ENCODE results near the gene PARP4. TPM values are rescaled to one million over a fixed set of nuclear protein-coding genes. Genes with fewer than 3 reads are reported as not detected.

Gene PARP4
- total and polyA plus RNA-seq, 2 of the 13 experiments (the other 11 are each of a cell fraction or from before 2014, with no cell fraction given), result 40.5 to 42.6 TPM

- no peak for TF ChIP-seq HNRNPUL1 (IDR thresholded peaks at IDR 0.05; ENCODE audit: low read depth, low read length)
- no peak for TF ChIP-seq ZFP37 (CRISPR knock-in tag; IDR thresholded peaks at IDR 0.05; ENCODE audit: borderline replicate concordance)
- TF ChIP-seq E2F5 (CRISPR knock-in tag; conservative IDR thresholded peaks at IDR 0.05), result no peak
- no peak for TF ChIP-seq MED13 (CRISPR knock-in tag; IDR thresholded peaks at IDR 0.05)
- TF ChIP-seq HOXA9 (CRISPR knock-in tag; IDR thresholded peaks at IDR 0.05; ENCODE audit: borderline replicate concordance), result no peak
Observed at GRCh38 chr13:24520733-24521132, 8.2 kb upstream of the PARP4 start (continued).

- Histone ChIP-seq H3K4me1 (ENCODE audit: insufficient read depth, low read length) (peaks cover 11% of the 10 kb centered on the region; the same call in 1 of the 2 replicates), H2AFZ (ENCODE audit: low read length) (no peak overlapping the region), H3K27me3 (ENCODE audit: control insufficient read depth in 1 of 2, insufficient read depth in 2 of 2, low read length in 2 of 2) (no peaks in the 10 kb centered on the region; a peak in 1 of 5 replicates), H3K9me3 (ENCODE audit: low read length) (no peaks in the 10 kb centered on the region), H4K20me1 (ENCODE audit: insufficient read depth, low read length) (no peaks in the 10 kb centered on the region), H3K36me3 (replicated peaks in 1 of 2; ENCODE audit: control insufficient read depth in 1 of 2, insufficient read depth in 2 of 2, low read length in 2 of 2) (no peaks in the 10 kb centered on the region), H3K79me2 (ENCODE audit: insufficient read depth, low read length) (no peaks in the 10 kb centered on the region), H3K4me2 (ENCODE audit: low read depth, low read length) (no peak overlapping the region), H3K4me3 (replicated peaks in 1 of 3; ENCODE audit: insufficient read depth in 1 of 3, low read depth in 2 of 3, low read length in 3 of 3) (no peak overlapping the region), H3K9ac (ENCODE audit: insufficient read depth, low read depth, low read length) (no peak overlapping the region), H3K27ac (ENCODE audit: extremely low read length, insufficient read depth, low read length) (no peak overlapping the region)
- intact Hi-C loops (cut with micrococcal nuclease; ENCODE audit: unreplicated experiment) (no loop called here), in situ Hi-C loops (cut with HindIII; ENCODE audit: extremely low pct_ligation_motif_present, low pct_unique_long_range_greater_than_20kb) (no loop called here)
- ChIA-PET CTCF (ENCODE audit: low intra/inter-chr PET ratio, low total read pairs) (no interaction called here), POLR2A (no interaction called here)
- no TSS peak for BruUV-seq (replicated peaks)
- FAIRE-seq (no peak), ATAC-seq (no peak), DNase-seq (ENCODE audit: low spot score) (no peak)
- TF ChIP-seq EZH2 (conservative IDR thresholded peaks at IDR 0.05; ENCODE audit: low read depth, low read length) (no peak), SETDB1 (CRISPR knock-in tag; IDR thresholded peaks at IDR 0.05; ENCODE audit: borderline replicate concordance) (no peak), GRHL1 (CRISPR knock-in tag; conservative IDR thresholded peaks at IDR 0.05) (no peak), NONO (IDR thresholded peaks at IDR 0.05) (no peak), NONO (CRISPR knock-in tag; conservative IDR thresholded peaks at IDR 0.05) (no peak)
- WGBS (ENCODE audit: low lambda C conversion rate), result 42% methylated on average over 6 of the region's 6 CpGs
Observed at GRCh38 chr13:24516919-24517318, 4.3 kb upstream of the PARP4 start.
